Measurements from ENCODE around the gene KIF3C.

- TF ChIP-seq EZH2 (IDR thresholded peaks at IDR 0.05; ENCODE audit: low read length, unreplicated experiment) (no peak), EZH2phosphoT487 (IDR thresholded peaks at IDR 0.05; ENCODE audit: borderline replicate concordance, low read length) (no peak)
These were observed 25.8 kb upstream of the KIF3C start for GRCh38 chr2:26008095-26008494.

Measured in PC-3 (cell line).